Dendritic cell treated with granulocyte-macrophage colony-stimulating factor and Interleukin-4, amounts not matched to agents 40 ng/mL and 50 ng/mL, for 4 days (primary cell): ENCODE measurements around the gene NCOA1.

Experiments
- H3K27ac Mint-ChIP-seq: one replicate; pipeline ENCODE4 v1.8.0; 2022; ENCODE audit warnings: mild to moderate bottlenecking, mixed read lengths
- H3K27me3 Mint-ChIP-seq: one replicate; pipeline ENCODE4 v1.8.0; 2022; ENCODE audit warnings: mild to moderate bottlenecking, mixed read lengths
- H3K36me3 Mint-ChIP-seq: one replicate; pipeline ENCODE4 v1.8.0; 2022; ENCODE audit warnings: low read depth, mixed read lengths
- H3K4me1 Mint-ChIP-seq: one replicate; pipeline ENCODE4 v1.8.0; 2022; ENCODE audit warnings: low read depth, mixed read lengths
- H3K4me3 Mint-ChIP-seq: one replicate; pipeline ENCODE4 v1.8.0; 2022; ENCODE audit warnings: mild to moderate bottlenecking, moderate library complexity, mixed read lengths
- H3K9me3 Mint-ChIP-seq: one replicate; pipeline ENCODE4 v1.8.0; 2022; ENCODE audit warnings: mixed read lengths
- intact Hi-C: fragments of 100-400 bp; cut with micrococcal nuclease; formaldehyde crosslinking; loops from one replicate; pipeline ENCODE4 v1.15.0; 2022

The NCOA1 gene

GRCh38 chr2:24613154-24613814 lies 122.2 kb downstream of the NCOA1 start:
- Mint-ChIP-seq H3K4me3 (no peak overlapping the region), H3K9me3 (no peaks in the 10 kb centered on the region), H3K36me3 (no peaks in the 10 kb centered on the region), H3K27ac (no peak overlapping the region), H3K4me1 (no peaks in the 10 kb centered on the region), H3K27me3 (no peaks in the 10 kb centered on the region)
- intact Hi-C loops = loop anchor here (2.0 kb wide), 1 partner anchor 214 kb away; no protein-coding TSS in a partner anchor

GRCh38 chr2:24616616-24617015 lies 125.6 kb downstream of the NCOA1 start:
- H3K9me3 Mint-ChIP-seq = no peaks in the 10 kb centered on the region

DNA sequence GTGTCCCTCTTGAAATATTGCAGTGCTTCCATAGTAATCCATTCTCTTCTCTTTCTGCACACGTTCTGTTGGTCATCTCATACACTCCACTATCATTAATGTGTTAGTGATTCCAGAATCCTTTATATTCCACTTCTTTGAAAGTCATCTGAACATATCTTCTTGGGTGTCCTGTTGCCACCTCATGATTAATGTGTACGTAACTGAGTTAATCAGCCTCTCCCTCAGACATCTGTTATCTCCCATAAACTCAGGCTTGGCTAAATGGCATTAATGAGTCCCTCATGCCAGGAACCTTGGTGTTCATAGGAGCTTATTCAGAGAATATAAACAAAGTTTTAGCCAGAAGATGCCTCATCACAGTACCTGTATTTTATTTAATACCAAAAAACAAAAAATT lies 126.4 kb downstream of the NCOA1 start:
- H3K9me3 Mint-ChIP-seq = no peaks in the 10 kb centered on the region
- no peaks in the 10 kb centered on the region for H3K36me3 Mint-ChIP-seq
- no peak overlapping the region for H3K27ac Mint-ChIP-seq
- peaks cover 5% of the 10 kb centered on the region for H3K4me1 Mint-ChIP-seq
- intact Hi-C loops = no loop called here
- no peak overlapping the region for H3K4me3 Mint-ChIP-seq
- no peaks in the 10 kb centered on the region for H3K27me3 Mint-ChIP-seq

More at GRCh38 chr2:24616616-24617015, 125.6 kb downstream of the NCOA1 start:
- Mint-ChIP-seq H3K36me3 (no peaks in the 10 kb centered on the region), H3K27ac (no peak overlapping the region), H3K4me3 (no peak overlapping the region), H3K4me1 (peaks cover 5% of the 10 kb centered on the region), H3K27me3 (no peaks in the 10 kb centered on the region)
- intact Hi-C loops = no loop called here

- no peak overlapping the region for H3K27ac Mint-ChIP-seq
These were observed 127.1 kb downstream of the NCOA1 start for GRCh38 chr2:24618144-24618543.

DNA sequence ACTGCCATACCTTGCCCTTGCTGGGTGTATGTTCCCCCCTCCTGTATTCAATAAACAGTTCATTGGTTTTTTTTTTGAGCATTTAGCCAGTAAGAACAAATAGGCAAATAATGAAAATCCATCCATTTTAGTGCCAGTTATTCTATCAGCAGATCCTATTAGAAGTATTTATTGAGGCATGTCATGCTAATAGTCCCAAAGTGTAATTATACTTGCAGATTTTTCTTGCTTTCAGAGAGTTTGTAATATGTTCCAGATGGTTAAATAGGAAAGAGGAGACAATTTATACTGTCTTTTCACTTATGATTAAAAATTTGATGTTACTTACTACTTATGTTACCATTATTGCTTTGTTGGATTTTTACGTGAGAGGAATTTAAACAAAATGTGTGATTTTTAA lies 127.6 kb downstream of the NCOA1 start:
- no peaks in the 10 kb centered on the region for H3K36me3 Mint-ChIP-seq
- intact Hi-C loops = no loop called here
- no peak overlapping the region for H3K27ac Mint-ChIP-seq

More at GRCh38 chr2:24618144-24618543, 127.1 kb downstream of the NCOA1 start:
- intact Hi-C loops = no loop called here
- H3K9me3 Mint-ChIP-seq = no peaks in the 10 kb centered on the region
- no peak overlapping the region for H3K4me3 Mint-ChIP-seq
- H3K27me3 Mint-ChIP-seq = no peaks in the 10 kb centered on the region
- peaks cover 5% of the 10 kb centered on the region for H3K4me1 Mint-ChIP-seq
- H3K36me3 Mint-ChIP-seq = no peaks in the 10 kb centered on the region

GRCh38 chr2:24620936-24621335 lies 129.9 kb downstream of the NCOA1 start:
- H3K9me3 Mint-ChIP-seq = no peaks in the 10 kb centered on the region
- peaks cover 5% of the 10 kb centered on the region for H3K4me1 Mint-ChIP-seq
- H3K36me3 Mint-ChIP-seq = no peaks in the 10 kb centered on the region
- H3K4me3 Mint-ChIP-seq = no peak overlapping the region
- intact Hi-C loops = no loop called here
- H3K27me3 Mint-ChIP-seq = no peaks in the 10 kb centered on the region
- no peak overlapping the region for H3K27ac Mint-ChIP-seq

More for the DNA sequence above, 127.6 kb downstream of the NCOA1 start:
- no peaks in the 10 kb centered on the region for H3K9me3 Mint-ChIP-seq
- no peak overlapping the region for H3K4me3 Mint-ChIP-seq
- H3K4me1 Mint-ChIP-seq = peaks cover 5% of the 10 kb centered on the region
- H3K27me3 Mint-ChIP-seq = no peaks in the 10 kb centered on the region

DNA sequence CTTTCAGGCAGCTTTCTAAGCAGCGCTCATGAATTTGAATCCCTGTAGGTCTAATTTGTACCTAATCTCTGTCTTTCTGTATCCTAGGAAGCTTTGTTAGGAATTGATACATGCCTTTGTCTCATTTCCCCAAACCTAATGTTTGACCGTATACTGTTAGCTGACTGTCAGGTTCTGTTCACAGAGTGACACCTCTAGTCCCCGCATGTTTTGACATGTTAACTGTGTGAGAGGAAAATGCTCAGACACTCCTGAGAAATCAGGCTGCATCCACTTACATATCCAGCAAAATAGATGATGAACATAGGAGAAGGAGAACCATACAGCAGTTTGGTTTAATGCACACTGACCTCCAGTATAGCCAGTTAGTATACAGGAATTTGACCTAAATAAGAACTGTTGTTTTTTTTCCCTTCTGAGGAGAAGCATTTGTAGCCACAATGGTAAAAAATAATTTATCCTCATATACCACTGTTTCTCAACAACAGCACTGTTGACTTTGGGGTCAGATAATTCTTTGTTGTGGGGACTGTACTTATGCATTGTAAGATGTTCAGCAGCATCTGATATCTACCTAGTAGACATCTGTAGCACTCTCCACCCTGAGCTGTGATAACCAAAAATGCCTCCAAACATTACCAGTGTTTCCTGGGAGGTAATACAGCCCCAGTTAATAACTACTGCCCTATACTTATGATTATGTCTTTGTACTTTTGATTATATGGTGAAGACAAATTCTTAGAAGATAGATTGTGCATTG lies 130.9 kb downstream of the NCOA1 start:
- no peaks in the 10 kb centered on the region for H3K9me3 Mint-ChIP-seq
- H3K4me1 Mint-ChIP-seq = peaks cover 5% of the 10 kb centered on the region
- H3K36me3 Mint-ChIP-seq = no peaks in the 10 kb centered on the region
- H3K27me3 Mint-ChIP-seq = no peaks in the 10 kb centered on the region
- intact Hi-C loops = no loop called here
- H3K27ac Mint-ChIP-seq = no peak overlapping the region
- H3K4me3 Mint-ChIP-seq = no peak overlapping the region

DNA sequence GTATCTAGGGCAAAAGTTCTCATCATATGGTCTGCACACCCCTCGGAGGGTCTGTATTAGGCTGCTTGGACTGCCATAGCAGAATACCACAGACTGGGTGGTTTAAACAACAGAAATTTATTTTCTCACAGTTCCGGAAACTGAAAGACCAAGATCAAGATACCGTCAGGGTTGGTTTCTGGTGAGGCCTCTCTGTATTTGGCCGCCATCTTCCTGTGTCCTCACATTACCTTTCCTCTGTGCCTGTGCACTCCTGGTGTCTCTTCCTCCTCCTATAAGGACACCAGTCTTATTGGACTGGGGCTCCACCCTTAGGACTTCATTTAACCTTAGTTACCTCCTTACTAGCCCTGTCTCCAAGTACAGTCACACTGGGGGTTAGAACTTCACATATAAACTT lies 132.5 kb downstream of the NCOA1 start:
- Mint-ChIP-seq H3K27ac (no peak overlapping the region), H3K4me1 (peaks cover 5% of the 10 kb centered on the region), H3K36me3 (no peaks in the 10 kb centered on the region), H3K4me3 (no peak overlapping the region), H3K9me3 (no peaks in the 10 kb centered on the region), H3K27me3 (no peaks in the 10 kb centered on the region)
- intact Hi-C loops = no loop called here

GRCh38 chr2:24625728-24626127 lies 134.7 kb downstream of the NCOA1 start:
- Mint-ChIP-seq H3K36me3 (no peaks in the 10 kb centered on the region), H3K27ac (no peak overlapping the region), H3K4me1 (no peaks in the 10 kb centered on the region), H3K27me3 (no peaks in the 10 kb centered on the region), H3K4me3 (no peak overlapping the region), H3K9me3 (no peaks in the 10 kb centered on the region)
- intact Hi-C loops = no loop called here

- Mint-ChIP-seq H3K4me3 (no peak overlapping the region), H3K36me3 (no peaks in the 10 kb centered on the region), H3K9me3 (no peaks in the 10 kb centered on the region), H3K27ac (no peak overlapping the region), H3K27me3 (no peaks in the 10 kb centered on the region), H3K4me1 (no peaks in the 10 kb centered on the region)
- intact Hi-C loops = no loop called here
These were observed 135.1 kb downstream of the NCOA1 start for GRCh38 chr2:24626131-24626530.

- Mint-ChIP-seq H3K27ac (no peak overlapping the region), H3K9me3 (no peaks in the 10 kb centered on the region), H3K4me1 (peaks cover 11% of the 10 kb centered on the region), H3K27me3 (no peaks in the 10 kb centered on the region), H3K4me3 (no peak overlapping the region), H3K36me3 (no peaks in the 10 kb centered on the region)
- intact Hi-C loops = no loop called here
These were observed 137.7 kb downstream of the NCOA1 start for GRCh38 chr2:24628746-24629145.

DNA sequence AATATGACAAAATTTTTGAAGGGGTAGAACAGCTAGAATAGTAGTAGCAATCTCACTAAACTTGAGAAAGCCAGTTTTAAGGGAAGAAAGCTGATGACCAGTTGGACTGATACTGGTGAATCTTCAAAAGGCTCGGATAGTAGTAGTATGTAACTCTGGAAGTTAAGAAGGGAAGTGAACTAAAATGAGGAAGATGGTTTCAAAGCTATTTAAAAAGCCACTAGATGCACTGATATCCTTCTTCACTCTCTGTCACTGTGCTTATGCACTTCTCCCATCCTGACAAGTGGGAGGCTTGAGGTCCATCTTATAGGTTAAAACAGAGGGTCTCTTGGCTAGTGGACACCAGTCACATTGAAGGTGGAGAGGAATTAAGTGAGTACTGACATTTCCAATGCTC lies 141.1 kb downstream of the NCOA1 start:
- no peaks in the 10 kb centered on the region for H3K36me3 Mint-ChIP-seq
- no peak overlapping the region for H3K27ac Mint-ChIP-seq
- intact Hi-C loops = no loop called here
- no peaks in the 10 kb centered on the region for H3K9me3 Mint-ChIP-seq
- H3K4me1 Mint-ChIP-seq = peaks cover 11% of the 10 kb centered on the region
- no peak overlapping the region for H3K4me3 Mint-ChIP-seq
- no peaks in the 10 kb centered on the region for H3K27me3 Mint-ChIP-seq

- H3K4me1 Mint-ChIP-seq = peaks cover 16% of the 10 kb centered on the region
- no peaks in the 10 kb centered on the region for H3K36me3 Mint-ChIP-seq
- H3K9me3 Mint-ChIP-seq = no peaks in the 10 kb centered on the region
- intact Hi-C loops = no loop called here
- no peaks in the 10 kb centered on the region for H3K27me3 Mint-ChIP-seq
- no peak overlapping the region for H3K4me3 Mint-ChIP-seq
- no peak overlapping the region for H3K27ac Mint-ChIP-seq
These were observed 144.1 kb downstream of the NCOA1 start for GRCh38 chr2:24635181-24635580.

DNA sequence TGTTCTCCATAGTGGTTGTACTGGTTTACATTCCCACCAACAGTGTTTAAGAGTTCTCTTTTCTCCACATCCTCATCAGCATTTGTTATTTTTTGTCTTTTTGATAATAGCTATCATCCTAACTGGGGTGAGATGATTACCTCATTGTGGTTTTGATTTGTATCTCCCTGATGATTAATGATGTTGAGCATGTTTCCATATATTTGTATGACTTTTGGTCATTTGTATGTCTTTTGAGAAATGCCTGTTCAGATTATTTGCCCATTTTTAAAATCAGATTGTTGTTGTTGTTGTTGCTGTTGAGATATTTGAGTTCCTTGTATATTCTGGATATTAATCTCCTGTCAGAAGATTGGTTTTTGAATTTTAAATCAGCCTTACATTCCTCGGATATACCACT lies 147.5 kb downstream of the NCOA1 start:
- Mint-ChIP-seq H3K9me3 (no peaks in the 10 kb centered on the region), H3K27ac (no peak overlapping the region), H3K27me3 (no peaks in the 10 kb centered on the region), H3K4me3 (no peak overlapping the region), H3K4me1 (peaks cover 5% of the 10 kb centered on the region), H3K36me3 (no peaks in the 10 kb centered on the region)
- intact Hi-C loops = no loop called here
